GM23338 (cell line): ENCODE measurements around the gene DGKB.

Experiments used
- CREB1 ChIP-seq: fragments of 250-450 bp; sonication (Bioruptor Pico); IDR thresholded peaks from 2 replicates; pipeline ENCODE4 v1.5.0; 2020; ENCODE audit warnings: low read depth, mild to moderate bottlenecking, moderate library complexity
- EZH2 ChIP-seq: fragments of 200-600 bp; sonication (generic); IDR thresholded peaks from one replicate; pipeline ENCODE4 v1.8.0; 2017; ENCODE audit warnings: antibody characterized with exemption, mild to moderate bottlenecking, low read depth; ENCODE audit not compliant: unreplicated experiment
- EZH2phosphoT487 ChIP-seq: fragments of 200-600 bp; sonication (generic); IDR thresholded peaks from one replicate; pipeline ENCODE4 v1.8.1; 2018; ENCODE audit warnings: antibody characterized with exemption; ENCODE audit not compliant: unreplicated experiment
- JUNB ChIP-seq: IDR thresholded peaks from one replicate; pipeline ENCODE4 v1.6.1; 2016; ENCODE audit warnings: antibody characterized with exemption; ENCODE audit not compliant: unreplicated experiment
- POLR2AphosphoS5 ChIP-seq: IDR thresholded peaks from 2 replicates; pipeline ENCODE4 v1.6.1; 2016; ENCODE audit warnings: antibody characterized with exemption, low read depth
- TF ChIP-seq, protein P1 (sequence below), 2 experiments: fragments of 200-600 bp in 1 of 2; sonication (generic) in 1 of 2; conservative IDR thresholded peaks; 2 replicates each; pipeline versions ENCODE4 v1.5.1 to v1.6.1; 2016 to 2017; ENCODE audit warnings: antibody characterized with exemption in 2 of 2, low read depth in 2 of 2, mild to moderate bottlenecking in 2 of 2, moderate library complexity in 1 of 2
- TF ChIP-seq, protein P2 (sequence below): IDR thresholded peaks from one replicate; pipeline ENCODE4 v1.6.1; 2018; ENCODE audit warnings: antibody characterized with exemption; ENCODE audit not compliant: unreplicated experiment
- TF ChIP-seq, protein P3 (sequence below): IDR thresholded peaks from 2 replicates; pipeline ENCODE4 v1.6.1; 2016; ENCODE audit warnings: antibody characterized with exemption

DNA sequence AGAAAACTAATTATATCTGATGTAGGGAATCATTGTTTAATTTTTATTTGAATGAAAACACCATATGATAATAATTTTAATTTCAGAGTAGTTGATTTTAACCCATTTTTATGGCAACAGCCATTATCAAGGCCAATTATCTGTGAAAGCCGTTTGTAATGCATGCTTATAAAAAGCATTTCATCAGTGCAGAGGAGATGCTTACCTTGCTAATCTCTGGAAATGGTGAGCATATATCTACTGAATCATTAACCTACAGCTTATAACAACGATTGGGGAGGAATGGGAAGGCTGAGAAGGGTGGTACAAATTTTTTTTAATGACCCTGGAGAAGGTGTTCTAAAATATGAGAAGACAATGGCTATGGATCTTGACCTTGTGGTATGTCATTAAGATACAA, 235.6 kb downstream of the DGKB start:
- TF ChIP-seq, protein P1, sequence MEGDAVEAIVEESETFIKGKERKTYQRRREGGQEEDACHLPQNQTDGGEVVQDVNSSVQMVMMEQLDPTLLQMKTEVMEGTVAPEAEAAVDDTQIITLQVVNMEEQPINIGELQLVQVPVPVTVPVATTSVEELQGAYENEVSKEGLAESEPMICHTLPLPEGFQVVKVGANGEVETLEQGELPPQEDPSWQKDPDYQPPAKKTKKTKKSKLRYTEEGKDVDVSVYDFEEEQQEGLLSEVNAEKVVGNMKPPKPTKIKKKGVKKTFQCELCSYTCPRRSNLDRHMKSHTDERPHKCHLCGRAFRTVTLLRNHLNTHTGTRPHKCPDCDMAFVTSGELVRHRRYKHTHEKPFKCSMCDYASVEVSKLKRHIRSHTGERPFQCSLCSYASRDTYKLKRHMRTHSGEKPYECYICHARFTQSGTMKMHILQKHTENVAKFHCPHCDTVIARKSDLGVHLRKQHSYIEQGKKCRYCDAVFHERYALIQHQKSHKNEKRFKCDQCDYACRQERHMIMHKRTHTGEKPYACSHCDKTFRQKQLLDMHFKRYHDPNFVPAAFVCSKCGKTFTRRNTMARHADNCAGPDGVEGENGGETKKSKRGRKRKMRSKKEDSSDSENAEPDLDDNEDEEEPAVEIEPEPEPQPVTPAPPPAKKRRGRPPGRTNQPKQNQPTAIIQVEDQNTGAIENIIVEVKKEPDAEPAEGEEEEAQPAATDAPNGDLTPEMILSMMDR (conservative IDR thresholded peaks at IDR 0.05; ENCODE audit: low read depth in 2 of 2) = no peak
- TF ChIP-seq CREB1 = no peak
- no peak for TF ChIP-seq POLR2AphosphoS5
- TF ChIP-seq, protein P2, sequence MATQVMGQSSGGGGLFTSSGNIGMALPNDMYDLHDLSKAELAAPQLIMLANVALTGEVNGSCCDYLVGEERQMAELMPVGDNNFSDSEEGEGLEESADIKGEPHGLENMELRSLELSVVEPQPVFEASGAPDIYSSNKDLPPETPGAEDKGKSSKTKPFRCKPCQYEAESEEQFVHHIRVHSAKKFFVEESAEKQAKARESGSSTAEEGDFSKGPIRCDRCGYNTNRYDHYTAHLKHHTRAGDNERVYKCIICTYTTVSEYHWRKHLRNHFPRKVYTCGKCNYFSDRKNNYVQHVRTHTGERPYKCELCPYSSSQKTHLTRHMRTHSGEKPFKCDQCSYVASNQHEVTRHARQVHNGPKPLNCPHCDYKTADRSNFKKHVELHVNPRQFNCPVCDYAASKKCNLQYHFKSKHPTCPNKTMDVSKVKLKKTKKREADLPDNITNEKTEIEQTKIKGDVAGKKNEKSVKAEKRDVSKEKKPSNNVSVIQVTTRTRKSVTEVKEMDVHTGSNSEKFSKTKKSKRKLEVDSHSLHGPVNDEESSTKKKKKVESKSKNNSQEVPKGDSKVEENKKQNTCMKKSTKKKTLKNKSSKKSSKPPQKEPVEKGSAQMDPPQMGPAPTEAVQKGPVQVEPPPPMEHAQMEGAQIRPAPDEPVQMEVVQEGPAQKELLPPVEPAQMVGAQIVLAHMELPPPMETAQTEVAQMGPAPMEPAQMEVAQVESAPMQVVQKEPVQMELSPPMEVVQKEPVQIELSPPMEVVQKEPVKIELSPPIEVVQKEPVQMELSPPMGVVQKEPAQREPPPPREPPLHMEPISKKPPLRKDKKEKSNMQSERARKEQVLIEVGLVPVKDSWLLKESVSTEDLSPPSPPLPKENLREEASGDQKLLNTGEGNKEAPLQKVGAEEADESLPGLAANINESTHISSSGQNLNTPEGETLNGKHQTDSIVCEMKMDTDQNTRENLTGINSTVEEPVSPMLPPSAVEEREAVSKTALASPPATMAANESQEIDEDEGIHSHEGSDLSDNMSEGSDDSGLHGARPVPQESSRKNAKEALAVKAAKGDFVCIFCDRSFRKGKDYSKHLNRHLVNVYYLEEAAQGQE = no peak
- TF ChIP-seq, protein P3, sequence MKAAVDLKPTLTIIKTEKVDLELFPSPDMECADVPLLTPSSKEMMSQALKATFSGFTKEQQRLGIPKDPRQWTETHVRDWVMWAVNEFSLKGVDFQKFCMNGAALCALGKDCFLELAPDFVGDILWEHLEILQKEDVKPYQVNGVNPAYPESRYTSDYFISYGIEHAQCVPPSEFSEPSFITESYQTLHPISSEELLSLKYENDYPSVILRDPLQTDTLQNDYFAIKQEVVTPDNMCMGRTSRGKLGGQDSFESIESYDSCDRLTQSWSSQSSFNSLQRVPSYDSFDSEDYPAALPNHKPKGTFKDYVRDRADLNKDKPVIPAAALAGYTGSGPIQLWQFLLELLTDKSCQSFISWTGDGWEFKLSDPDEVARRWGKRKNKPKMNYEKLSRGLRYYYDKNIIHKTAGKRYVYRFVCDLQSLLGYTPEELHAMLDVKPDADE = no peak
- TF ChIP-seq EZH2 = no peak
- TF ChIP-seq EZH2phosphoT487 = no peak
- no peak for TF ChIP-seq JUNB
